ENCODE measurements around the gene EGFR.
"Not testable (repeated sequence)": the region's sequence is repeated elsewhere in the genome, so short reads cannot be mapped to it uniquely, and the experiment has no call there.

Gene EGFR

GRCh38 chr7:55152516-55152915 lies 133.7 kb downstream of the EGFR start:
- no peak for DNase-seq

GRCh38 chr7:55154096-55154495 lies 135.3 kb downstream of the EGFR start:
- no peak for DNase-seq

- DNase-seq: no peak
These were observed 136.7 kb downstream of the EGFR start for GRCh38 chr7:55155351-55156117.

GRCh38 chr7:55156919-55157763 lies 138.3 kb downstream of the EGFR start:
- no peak for DNase-seq

DNA sequence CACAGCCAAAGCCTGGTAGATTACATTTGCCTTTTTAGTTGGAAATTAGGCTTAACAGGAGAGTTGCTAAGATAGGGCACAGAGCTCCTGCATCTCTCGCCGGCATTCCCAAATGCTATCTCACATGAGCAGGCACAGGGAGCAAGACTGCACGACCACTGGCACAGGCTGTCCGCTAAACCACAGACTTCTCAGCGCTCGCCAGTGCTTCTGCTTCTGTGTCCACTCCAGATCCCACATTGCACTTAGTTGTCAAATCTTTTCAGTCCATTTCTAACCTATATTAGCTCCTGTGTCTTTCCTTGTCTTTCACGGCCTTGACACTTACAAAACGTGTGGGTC lies 138.9 kb downstream of the EGFR start:
- no peak for DNase-seq

- no peak for DNase-seq
These were observed 139.9 kb downstream of the EGFR start for GRCh38 chr7:55158541-55159382.

DNA sequence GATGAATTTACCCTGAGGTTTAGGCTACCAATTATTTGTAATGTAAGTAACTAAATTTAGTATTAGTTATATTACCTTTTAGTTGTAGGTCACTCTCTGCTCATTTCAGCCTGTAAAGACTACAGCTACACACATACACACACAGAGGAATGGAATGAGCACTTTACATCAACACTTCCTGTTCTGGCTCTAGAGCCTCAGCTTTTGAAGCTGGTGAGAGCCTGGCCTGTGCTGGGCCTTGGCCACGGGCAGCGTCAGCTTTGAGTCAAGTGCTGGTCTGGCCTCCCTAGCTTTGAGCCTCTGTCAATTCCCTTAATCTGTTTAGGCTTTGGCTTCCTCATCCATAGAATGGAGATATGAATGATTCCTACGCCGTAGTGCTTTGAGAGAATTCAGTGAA lies 141.7 kb downstream of the EGFR start:
- no peak for DNase-seq

- DNase-seq: no peak
These were observed 142.4 kb downstream of the EGFR start for GRCh38 chr7:55161154-55161687.

DNA sequence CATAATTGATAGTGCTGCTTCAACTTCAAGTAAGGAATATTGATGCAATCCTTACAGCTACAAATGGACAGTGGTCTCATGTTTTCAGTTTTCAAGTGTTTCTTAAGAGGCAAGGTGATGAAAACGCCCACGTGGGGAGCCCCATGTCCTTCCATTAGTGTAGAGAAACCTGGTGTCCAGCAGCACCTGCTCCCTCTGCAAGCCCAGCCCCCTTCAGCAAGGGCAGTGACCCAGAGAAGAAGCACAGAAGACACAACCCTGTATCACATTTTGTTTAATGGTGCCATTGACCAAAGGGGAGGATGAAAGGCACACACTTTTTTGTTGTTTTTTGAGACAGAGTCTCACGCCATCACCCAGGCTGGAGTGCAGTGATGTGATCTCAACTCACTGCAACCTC lies 143.7 kb downstream of the EGFR start:
- DNase-seq: no peak

GRCh38 chr7:55163733-55164132 lies 144.9 kb downstream of the EGFR start:
- DNase-seq: no peak

GRCh38 chr7:55164527-55164926 lies 145.7 kb downstream of the EGFR start:
- no peak for DNase-seq

GRCh38 chr7:55165176-55165861 lies 146.5 kb downstream of the EGFR start:
- DNase-seq: no peak

- not testable (repeated sequence) for DNase-seq
These were observed 148.5 kb downstream of the EGFR start for GRCh38 chr7:55167296-55167695.

DNA sequence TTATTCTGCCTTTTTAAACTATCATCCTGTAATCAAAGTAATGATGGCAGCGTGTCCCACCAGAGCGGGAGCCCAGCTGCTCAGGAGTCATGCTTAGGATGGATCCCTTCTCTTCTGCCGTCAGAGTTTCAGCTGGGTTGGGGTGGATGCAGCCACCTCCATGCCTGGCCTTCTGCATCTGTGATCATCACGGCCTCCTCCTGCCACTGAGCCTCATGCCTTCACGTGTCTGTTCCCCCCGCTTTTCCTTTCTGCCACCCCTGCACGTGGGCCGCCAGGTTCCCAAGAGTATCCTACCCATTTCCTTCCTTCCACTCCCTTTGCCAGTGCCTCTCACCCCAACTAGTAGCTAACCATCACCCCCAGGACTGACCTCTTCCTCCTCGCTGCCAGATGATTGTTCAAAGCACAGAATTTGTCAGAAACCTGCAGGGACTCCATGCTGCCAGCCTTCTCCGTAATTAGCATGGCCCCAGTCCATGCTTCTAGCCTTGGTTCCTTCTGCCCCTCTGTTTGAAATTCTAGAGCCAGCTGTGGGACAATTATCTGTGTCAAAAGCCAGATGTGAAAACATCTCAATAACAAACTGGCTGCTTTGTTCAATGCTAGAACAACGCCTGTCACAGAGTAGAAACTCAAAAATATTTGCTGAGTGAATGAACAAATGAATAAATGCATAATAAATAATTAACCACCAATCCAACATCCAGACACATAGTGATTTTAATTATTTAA lies 151.7 kb downstream of the EGFR start:
- no peak for DNase-seq

DNA sequence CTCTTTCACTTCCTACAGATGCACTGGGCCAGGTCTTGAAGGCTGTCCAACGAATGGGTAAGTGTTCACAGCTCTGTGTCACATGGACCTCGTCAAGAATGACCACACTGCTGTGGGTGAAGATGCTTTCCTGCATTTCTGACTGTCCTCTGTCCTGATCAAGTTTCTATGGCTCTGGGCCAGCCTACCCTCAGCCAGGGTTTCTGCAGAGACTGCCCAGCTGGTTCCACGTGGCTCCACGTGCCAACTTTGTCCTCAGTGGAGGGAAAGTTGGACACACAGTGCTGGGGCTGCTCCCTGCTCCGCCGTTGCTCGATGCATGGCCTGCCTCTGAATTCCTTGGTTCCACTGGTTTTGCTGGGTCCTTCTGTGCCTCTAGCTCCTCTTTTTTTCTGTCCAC lies 152.3 kb downstream of the EGFR start:
- no peak for DNase-seq

GRCh38 chr7:55172161-55172560 lies 153.3 kb downstream of the EGFR start:
- DNase-seq: no peak

GRCh38 chr7:55172881-55173609 lies 154.2 kb downstream of the EGFR start:
- no peak for DNase-seq

DNA sequence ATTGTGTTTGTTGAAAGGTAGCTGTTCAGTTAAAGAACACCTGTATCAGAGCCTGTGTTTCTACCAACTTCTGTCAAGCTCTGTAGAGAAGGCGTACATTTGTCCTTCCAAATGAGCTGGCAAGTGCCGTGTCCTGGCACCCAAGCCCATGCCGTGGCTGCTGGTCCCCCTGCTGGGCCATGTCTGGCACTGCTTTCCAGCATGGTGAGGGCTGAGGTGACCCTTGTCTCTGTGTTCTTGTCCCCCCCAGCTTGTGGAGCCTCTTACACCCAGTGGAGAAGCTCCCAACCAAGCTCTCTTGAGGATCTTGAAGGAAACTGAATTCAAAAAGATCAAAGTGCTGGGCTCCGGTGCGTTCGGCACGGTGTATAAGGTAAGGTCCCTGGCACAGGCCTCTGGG lies 154.9 kb downstream of the EGFR start:
- no peak for DNase-seq

GRCh38 chr7:55174456-55174855 lies 155.6 kb downstream of the EGFR start:
- DNase-seq: no peak

GRCh38 chr7:55174856-55175255 lies 156.0 kb downstream of the EGFR start:
- DNase-seq: no peak

DNA sequence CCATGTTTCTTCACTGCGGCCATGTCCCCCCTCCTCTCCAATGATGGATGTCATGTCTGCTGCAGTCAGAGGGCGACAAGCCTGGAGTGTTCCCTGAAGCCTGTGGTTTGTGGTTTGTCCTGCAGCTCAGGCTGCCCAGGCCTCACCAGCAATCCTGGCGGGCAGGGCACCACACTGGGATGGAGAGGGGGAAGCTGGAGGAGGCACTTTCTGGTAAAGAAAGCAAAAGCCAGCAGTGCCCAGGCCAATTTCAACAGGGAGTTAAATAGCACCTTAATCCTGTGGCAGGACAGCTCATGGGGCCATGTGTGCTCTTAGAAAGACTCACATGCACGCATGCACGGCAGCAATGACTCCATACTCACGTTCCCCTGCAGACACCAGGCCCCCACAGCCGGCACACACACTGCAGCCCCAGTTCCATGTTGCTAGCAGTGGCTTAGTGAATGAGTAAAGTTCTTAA lies 158.3 kb downstream of the EGFR start:
- no peak for DNase-seq
